NCI-H1436 treated with DMSO at 0.1 percent for 48 hours (cell line): ENCODE results near the gene RNH1.

Source experiments
- DNase-seq: peaks from one replicate; lab custom pipeline; 2025; lab: John Stamatoyannopoulos, UW

The RNH1 gene

DNA sequence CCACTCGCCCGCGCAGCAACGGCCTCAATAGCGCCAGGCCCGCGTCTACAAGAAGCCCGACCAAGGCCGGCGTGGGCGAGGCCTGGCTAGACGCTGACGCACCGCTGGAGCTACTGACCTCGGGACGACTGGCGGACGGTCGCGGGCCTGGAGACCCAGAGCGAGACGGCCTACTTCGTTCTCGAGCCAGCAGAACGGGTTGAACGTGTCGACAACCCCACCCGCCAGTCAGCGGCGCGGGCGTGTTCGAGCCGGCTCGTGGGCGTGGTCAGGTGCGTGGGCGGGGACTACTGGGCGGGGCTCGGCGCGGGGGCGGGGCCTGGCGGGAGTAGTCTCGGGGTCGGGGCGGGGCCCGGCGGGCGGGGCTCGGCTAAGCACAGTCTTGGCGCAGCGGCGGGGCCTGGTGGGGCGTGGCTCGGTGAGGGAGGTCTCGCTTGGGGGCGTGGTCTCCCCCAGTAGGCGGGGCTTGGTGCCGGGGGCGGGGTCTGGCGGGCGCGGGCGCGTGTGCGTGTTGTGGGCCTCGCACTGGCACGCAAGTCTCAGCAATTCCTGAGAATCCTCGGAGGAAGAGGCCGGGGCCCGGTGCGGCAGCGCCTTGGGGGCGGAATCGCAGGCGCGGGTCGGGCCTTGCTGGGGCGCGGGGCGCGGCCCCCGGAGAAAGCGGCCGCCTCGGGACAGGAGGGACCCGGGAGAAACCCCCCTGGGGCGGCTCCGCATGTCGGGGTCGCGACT is at the start of gene RNH1:
Gene RNH1, minus strand, starts transcription at position 248 of the 732 bp plus-strand sequence. CDS start 5,080 bp downstream, outside the sequence.
- DNase-seq: peak; percentile 41

DNA sequence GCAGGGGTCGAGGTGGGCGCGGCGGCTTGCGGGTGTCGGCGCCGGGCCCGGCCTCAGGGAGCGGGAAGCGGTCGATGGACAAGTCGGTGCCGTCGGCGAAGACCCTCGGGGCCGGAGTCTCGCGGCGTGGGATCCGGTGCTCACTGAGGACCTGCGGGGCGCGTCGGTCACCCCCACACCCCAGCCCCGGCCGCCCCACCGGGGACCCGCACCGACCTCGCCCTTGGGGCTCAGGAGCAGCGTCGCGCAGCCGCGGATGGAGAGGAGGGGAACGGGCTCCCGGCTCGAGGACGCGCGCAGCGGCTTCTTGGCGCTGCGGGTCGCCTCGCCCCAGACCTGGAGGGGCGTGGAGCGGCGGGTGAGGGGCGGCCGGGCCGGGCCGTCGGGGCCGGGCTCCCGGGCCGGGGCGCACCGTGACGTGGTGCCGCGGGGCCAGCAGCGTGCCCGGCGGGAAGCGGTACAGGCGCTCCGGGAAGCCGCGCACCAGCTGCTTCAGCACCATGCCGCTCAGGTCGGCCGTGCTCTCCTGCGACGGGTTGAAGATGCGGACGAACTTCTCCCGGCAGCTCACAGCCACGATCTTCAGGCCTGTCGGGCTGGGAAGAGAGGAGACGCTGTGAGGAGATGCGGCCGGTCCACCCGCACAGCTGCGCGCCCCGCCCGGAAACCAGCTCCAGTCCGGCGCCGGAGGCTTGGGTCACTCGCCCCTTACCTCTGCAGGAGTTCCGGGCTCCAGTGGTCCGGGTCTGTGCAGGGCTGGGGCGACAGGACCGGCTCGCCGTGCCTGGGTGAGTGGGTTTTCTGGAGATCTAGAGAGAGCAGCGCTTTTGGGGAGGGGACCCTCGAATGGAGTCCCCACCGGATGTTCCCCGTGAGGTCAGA is 49.0 kb upstream of the RNH1 start:
- DNase-seq: no peak

DNA sequence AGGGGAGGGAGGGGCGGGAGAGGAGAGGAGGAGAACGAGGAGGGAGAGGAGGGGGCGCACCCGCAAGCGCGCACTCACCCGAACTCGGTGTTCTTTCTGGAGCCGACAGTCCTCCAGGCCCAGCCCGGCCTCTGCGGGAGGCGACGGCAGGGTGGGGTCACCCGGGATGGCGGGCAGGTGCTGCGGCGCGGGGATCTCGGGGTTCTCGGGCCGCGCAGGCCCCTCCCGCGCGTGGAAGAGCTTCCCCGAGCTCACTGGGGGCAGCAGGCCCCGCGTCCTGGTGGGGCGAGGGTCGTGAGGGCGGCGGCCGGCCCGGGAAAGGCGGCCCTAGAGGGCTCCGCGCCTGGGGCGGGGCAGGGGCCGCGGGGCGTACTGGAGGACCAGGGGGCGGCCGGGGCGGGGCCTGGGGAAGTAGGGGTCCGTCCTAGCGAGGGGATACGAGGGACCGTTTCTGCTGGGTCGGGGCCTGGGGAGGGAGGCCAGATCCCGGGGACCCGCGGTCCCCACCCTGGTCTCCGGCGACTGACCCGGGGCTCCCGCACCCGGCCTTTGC is 48.3 kb upstream of the RNH1 start:
- DNase-seq: no peak

DNA sequence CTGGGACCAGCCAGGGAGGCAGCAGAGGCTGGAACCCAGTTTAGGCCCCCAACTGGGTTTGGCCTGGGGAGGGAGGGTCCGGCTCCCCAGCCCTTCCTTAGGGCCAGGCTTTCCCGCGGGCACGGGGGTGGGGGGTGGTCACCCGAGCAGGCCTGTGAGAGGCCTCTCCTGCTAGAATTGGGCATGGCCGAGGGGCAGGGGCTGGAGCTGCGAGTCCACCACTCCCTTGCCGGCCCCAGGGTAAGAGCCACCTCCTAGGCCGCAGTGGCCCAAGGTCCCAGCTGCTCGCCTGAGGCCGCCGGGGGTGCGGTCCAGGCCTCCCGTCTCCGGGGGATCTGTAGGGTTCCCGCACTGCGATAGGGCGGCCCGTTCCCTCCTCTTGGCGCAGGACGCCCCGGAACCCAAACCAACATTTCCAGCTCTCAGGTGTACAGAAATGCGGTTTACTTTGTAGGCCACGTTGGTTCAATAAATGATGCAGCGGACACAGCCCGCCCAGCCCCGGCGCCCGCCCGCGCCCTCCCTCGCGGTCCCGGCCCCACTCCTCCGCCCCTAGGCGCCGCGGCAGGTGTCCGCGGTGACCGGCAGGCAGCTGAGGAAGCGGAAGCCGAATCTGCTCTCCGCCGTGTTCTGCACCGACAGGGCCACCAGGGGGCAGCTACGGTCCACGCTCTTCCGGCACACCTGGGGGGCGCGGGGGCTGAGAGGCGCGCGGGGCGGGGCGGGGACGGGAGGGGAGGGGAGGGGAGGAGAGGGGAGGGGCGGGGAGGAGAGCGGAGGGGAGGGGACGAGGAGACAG is 47.6 kb upstream of the RNH1 start:
- peak; percentile 48 for DNase-seq

DNA sequence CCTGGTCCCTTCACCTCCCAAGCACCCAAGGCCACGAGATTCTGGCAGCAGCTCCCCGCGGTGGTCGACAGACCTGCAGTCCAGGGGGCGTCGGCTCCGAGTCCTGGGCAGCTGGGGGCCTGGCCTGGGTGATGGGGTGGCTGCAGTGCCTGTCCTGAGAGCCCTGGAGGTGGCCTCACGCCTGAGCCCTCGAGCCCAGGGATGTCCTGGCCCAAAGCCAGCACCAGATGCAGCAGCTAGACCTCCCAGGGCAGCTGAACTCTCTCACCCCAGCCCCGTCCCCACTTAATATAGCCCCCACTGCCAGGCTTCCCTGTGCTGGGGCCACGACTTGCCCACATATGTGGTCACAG is 46.9 kb upstream of the RNH1 start:
- DNase-seq: no peak

DNA sequence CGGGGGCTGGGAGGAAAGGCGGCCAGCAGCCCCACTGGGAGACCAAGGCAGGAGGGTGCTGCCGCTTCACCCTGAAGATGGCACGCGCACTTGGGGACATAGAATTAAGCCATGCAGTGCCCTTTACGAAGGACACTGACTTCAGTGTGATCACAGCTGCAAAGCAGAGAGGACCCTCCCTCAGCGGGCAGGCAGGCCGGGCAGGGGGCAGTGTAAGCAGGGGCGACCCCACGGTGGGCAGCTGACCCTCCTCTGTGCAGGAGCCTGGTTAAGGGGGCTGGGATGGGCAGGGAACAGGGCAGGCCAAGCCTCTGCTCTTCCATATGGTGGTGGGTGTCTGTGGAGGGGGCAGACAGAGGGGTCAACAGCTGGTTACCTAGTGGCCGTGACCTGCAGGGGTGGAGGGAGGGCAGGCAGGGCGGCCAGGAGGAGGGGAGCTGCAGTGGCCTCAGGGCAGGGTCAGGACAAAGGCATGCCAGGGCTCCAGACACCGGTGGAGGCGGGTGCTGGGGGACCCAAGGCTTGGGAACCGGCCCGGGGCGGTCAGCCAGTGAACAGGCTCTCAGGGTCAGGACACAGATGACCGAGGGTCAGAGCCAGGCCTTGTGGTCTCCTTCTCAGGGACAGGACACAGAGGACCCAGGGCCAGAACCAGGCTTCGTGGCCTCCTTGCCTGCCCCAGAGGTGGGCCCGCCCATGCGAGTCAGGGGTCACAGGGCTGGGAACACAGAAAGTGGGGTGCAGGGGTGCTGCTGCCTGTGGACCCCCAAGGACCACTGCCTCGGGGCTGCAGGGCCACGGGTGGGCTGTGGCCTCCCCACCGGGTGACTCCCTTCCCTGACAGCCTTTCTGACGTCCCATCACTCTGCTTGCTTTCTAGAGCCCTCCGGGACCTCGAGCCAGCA is 46.3 kb upstream of the RNH1 start:
- no peak for DNase-seq

DNA sequence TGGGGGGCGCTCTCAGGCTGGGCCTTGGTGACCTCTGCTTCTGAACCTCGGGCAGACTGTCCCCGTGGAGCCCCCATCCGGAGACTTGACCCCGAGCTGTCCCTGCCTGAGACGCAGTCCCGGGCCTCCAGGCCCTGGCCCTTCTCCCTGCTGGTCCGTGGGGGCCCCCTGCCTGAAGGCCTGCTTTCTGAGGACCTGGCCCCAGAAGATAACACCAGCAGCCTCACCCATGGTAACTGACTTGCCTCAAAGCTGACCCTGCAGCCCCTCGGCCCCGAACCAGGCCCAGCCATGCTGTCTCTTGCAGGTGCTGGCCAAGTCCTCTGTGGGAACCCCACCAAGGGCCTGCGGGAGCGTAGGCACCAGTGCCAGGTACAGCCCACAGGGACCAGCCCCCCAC is 44.6 kb upstream of the RNH1 start:
- no peak for DNase-seq

DNA sequence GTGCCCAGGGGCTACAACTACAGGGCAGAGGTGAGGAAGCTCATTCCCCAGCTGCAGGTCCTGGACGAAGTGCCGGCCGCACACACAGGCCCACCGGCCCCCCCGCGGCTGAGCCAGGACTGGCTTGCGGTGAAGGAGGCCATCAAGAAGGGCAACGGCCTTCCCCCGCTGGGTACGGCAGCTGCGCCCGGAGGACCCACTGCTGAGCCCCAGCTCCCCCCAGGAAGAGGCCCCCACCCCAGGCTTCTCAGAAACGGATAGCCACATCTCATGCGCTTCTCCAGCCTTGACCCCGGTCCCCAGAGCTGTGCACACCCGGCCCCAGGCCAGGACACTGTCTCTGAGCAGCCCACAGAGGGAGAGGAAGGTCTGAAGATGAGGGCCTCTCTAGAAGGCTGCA is 44.1 kb upstream of the RNH1 start:
- DNase-seq: no peak

DNA sequence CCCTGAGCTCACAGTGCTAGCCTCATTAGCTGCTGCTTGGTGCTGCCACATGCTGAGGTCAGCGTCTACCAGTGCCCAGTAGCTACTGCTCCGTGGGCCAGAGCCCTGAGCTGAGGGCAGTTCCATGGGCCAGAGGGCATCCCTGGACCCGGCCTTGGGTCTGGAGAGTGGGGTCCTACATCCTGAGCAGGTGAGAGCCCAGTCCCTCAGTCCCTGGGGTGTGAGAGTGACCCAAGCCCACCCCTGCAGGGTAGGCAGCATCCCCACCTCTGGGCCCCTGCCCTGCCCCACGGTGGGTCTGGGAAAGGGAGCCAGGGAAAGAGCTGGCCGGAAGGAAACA is 43.7 kb upstream of the RNH1 start:
- DNase-seq: no peak

DNA sequence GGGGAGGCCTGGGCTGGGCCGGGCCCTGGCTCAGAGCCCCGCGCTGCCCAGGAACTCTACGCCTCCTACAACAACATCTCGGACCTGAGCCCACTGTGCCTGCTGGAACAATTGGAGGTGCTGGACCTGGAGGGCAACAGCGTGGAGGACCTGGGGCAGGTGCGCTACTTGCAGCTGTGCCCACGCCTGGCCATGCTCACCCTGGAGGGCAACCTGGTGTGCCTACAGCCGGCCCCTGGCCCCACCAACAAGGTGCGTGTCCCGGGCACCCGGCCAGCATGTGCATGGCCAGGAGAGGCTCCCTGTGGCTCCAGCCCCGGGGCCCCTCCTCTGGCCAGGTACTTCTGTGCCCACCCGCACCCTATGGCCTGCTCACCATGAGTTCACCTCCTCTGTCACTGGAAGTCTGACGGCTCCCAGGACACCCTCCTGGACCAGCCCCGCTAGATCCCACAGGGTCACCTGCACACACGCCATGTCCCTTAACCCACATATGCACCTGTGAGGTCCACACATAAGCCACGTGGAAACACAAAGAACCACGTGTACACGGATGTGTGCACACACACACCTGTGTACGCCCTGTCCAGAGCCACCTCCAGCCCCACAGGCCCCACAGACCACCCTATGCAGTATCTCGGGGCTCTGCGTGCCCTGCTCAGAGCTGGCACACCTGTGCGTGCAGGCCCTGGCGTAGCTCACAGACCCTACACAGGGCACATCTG is 43.1 kb upstream of the RNH1 start:
- DNase-seq: no peak

DNA sequence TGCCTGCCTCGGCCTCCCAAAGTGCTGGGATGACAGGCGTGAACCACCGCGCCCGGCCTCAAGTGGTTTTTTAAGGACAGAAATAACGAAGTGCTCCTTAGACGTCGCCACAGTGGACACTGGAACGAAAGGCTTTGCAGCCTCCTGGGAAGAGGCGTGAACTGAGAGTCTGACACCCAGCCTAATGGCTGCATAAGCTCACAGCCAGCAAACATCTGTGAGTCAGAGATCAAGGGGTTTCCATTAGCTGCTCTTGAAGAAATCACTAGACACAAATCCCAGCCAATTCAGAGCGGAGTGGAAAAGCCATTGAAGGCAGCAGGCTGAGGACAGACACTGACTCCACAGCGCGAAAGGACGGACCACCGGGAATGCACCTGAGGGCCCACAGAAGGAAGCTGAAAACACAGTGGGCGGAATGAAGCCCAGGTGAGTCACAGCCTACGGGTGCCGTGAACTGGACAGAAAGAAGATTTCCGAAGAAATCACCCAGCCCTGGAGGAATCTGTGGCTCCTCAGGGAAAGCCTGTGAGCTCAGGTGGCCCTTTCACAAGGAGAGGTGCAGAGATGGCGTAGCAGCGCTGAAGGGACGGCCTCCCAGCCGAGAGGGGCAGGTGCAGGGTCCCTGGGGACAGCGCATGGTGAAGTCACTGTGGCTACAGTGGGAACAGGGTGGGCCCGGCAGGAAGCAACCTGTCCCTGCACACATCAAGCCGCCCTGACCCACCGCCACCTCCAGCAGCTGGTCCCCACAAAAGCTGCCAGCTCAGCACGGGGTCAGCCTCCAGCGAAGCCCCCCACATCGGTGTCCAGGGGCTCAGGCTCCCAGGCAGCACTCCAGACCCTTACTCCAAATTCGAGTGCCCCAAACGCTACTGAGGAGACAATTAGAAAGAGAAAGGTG is 41.9 kb upstream of the RNH1 start:
- DNase-seq: peak; percentile 45

DNA sequence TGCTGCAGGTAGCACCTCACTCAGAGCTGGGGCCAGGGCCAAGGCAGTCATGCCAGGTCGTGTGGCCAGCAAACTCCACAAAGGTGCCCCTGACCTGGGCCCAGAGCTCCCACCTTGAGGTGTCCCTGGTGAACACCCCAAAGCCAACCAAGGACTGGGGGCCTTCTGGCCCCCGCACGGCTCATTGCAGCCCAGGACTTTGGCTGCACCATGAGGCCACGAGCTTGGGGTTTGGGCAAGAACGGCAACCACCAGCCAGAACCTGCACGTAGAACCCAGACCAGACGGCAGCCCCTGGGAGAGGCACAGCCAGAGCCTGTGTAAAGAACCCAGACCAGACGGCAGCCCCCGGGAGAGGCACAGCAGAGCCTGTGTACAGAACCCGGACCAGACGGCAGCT is 38.1 kb upstream of the RNH1 start:
- DNase-seq: no peak

DNA sequence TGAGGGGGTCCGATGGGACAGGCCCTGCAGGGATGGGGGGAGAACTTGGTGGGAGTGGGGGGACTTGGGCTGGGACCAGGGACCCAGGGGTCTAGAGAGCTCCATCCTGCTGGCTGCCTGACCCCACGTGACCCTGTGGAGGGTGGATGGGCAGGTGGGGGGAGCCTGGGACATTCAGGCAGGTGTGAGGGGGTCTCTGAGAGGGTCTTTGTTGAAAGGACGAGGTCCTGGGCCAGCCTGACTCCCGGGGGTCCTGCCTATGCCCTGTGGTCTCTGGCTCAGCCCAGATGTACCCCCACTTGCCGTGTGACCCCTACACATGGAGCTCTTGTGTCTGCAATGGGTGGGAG is 37.8 kb upstream of the RNH1 start:
- DNase-seq: no peak

DNA sequence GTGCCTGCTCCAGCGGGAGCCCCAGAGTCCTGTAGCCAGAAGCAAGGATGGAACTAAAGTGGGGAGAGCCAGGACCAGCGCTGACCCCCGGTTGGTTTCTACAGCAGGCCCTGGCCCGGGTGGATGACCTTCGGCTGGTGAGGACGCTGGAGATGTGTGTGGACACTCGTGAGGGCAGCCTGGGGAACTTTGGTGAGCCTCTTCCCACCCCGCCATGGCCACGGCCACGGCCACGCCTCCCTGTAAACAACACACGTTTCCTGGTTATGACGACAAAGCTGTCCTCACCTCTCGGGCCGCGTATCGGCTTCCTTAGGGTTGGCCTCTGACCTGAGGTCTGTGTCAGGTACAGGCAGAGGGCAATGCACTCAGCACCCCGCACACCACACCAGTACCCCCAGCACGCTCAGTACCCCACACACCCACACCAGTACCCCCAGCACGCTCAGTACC is 34.4 kb upstream of the RNH1 start:
- no peak for DNase-seq

DNA sequence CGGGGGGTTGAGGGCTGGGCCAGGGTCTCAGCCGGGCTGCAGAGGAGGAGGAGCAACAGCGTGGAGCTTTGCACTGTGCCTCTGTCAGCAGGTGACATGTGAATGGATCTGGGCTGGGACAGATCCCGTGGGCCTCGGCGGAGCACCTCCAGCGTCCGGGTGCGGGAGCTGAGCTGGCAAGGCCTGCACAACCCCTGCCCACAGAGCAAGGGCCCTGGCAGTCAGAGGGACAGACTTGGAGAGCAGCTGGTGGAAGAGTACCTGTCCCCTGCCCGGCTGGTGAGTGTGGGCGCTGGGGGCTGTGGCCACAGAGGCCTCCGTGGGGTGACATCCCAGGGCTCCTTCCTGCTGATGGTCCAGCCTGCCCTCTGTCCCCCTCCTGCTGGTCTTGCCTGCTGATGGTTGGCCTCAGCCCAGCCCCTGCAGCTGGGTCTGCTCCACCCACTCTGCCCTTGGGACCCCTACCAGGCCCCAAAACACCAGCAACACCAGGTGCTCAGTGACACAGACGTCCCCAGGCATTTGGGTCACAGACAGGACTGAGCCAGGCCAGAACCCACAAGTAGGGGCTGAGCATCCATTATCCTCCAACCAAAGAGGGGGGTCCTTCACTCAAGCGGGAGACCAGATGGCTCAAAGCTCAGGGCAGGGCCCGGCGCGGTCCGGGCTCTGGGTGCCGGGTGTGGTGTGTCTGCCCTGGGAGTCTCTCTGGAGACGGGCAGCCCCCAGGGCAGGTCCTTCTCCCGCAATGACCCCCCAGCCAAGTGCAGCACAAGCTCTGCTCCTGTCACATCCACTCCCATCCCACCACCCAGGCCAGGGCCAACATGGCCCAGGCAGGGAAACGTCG is 33.8 kb upstream of the RNH1 start:
- no peak for DNase-seq

DNA sequence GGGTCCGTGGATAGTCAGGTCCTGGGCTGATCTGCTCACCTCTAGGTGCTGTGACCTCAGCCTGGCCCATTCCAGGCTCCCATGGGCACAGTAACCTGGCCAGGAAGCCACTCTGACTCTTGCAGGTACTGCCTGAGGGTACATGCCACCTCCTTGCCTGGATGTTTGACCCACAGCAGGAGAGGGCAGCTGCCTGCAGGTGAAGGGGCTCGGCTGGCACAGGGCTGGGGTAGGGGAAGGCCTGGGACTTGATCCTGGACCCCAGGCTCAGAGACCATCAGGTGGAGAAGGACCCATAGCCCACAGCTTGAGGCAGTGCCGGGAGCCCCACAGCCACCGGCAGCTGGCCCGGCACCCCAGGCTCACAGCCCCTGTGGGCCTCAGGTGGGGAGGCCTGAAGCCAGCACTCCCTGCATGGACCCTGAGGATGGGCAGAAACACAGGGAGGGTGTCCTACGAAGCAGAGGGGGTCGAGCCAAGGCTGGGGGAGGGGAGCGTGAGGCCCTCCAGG is 33.0 kb upstream of the RNH1 start:
- DNase-seq: no peak

DNA sequence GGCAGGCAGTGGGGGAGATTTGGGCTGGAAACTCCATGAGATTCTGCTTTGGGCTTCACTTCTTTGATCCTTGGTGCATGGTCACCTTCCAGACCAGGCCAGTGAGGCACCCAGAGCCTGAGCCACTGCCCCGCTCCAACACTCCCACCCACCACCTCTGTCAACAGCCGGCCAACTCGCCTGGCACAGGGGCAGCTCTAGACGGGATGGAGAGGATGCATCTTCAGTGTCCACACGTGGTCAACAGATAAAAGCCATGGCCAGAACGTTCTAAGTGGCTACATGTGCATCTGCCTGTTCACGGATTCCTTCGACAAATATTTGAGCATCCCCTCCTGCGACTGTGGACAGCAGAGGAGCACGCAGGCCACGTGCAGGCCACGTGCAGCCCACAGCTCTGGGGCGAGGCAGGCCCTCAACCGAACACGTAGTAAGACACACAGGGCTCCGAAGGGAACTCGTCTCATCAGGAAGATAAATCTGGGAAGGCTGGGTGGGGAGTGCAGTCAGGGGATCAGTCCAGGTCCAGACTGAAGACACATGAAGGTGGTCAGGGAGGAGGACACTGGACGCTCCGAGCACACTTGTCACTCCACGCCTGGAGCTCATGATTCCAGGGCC is 31.5 kb upstream of the RNH1 start:
- no peak for DNase-seq
